Cerebellar nuclear complex (tissue), 1 donor: Measurements from ENCODE around the gene MSMB.
"Not testable (repeated sequence)": the region's sequence is repeated elsewhere in the genome, so short reads cannot be mapped to it uniquely, and the experiment has no call there.

ENCODE experiments used
- DNase-seq, 2 experiments: peaks; one replicate each; lab custom pipeline; 2025; lab: John Stamatoyannopoulos, UW

Gene MSMB

DNA sequence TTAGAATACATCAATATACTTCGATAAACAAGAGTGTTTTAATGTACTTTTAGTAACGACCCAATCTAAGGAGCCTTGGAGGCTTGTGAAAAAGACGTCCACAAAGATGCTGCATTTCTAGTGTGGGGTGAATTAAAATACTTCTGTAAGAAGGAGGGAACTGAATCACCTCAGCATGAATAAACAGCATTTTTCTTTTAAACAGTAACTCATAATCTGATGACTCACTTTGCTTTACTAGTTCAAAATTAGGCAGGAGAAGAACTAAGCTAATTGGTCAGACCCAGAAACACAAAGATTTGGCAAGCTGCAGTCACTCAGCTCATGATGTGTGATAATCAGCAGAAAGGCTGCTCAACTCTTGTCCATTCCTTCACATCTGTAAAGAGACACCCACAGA is 39.9 kb downstream of the MSMB start:
- no peak for DNase-seq

- DNase-seq: no peak
Observed at GRCh38 chr10:46005383-46005782, 40.7 kb downstream of the MSMB start.

GRCh38 chr10:46004963-46005362 is 41.1 kb downstream of the MSMB start:
- DNase-seq: no peak

GRCh38 chr10:46002916-46003693 is 43.0 kb downstream of the MSMB start:
- DNase-seq: no peak

GRCh38 chr10:46002189-46002687 is 43.8 kb downstream of the MSMB start:
- DNase-seq: not testable (repeated sequence)

GRCh38 chr10:46001187-46001756 is 44.8 kb downstream of the MSMB start:
- no peak for DNase-seq

- no peak for DNase-seq
Observed at GRCh38 chr10:46000538-46000937, 45.5 kb downstream of the MSMB start.

GRCh38 chr10:45999955-46000354 is 46.1 kb downstream of the MSMB start:
- DNase-seq: not testable (repeated sequence)

- no peak for DNase-seq
Observed at GRCh38 chr10:45997994-45998763, 47.9 kb downstream of the MSMB start.

GRCh38 chr10:45997557-45997956 is 48.5 kb downstream of the MSMB start:
- no peak for DNase-seq

DNA sequence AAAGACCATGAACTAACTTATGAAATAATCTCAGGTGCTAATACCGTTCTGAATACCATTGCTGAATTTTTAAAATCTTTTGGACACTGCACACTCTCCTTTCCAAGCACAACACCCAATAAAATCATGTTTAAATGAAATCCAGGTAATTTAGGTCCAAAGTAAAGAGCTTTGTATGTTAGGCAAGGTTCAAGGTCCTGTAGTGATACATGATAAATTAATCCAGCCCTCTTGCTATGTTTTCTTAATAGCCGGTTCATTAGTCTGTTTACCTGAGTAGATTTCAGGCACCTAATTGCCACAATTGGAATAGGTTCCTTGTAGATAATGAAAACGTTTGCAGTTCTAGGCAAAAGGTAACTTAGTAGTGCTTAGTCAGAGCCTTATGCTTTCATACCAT is 60.5 kb downstream of the MSMB start:
- DNase-seq: not testable (repeated sequence)

DNA sequence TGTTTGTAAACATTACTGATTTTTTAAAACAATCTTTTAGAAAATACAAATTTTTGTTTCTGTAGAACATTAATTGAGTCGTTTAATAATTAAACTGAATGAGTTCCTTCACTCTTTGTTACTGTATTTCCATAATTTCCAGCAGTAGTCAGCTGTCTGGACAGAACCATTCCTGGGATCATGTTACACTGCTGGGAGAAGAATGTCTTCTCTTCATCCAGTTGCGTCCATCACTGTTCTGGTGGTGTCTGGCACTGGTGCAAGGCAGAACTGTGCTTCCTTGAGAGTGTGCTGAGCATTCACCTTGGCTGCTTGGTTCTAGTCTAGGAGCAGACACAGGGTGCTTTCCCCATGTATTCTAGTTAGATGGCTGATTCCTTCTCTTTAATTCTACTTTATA is 61.6 kb downstream of the MSMB start:
- not testable (repeated sequence) for DNase-seq

GRCh38 chr10:45983538-45984186 is 62.4 kb downstream of the MSMB start:
- not testable (repeated sequence) for DNase-seq
